Fibroblast of the aortic adventitia (primary cell): Measurements from ENCODE around the gene PDIK1L. TPM values are rescaled to one million over a fixed set of nuclear protein-coding genes. Genes with fewer than 3 reads are reported as not detected.

Source experiments
- DNase-seq: peaks from one replicate; pipeline ENCODE4 v3.0.0-alpha.2; 2010; ENCODE audit warnings: low read depth
- H3K4me3 ChIP-seq: 2 replicates; pipeline ENCODE4 v1.5.1; 2011; ENCODE audit warnings: low read depth, mild to moderate bottlenecking, control low read depth, low read length, moderate library complexity
- CTCF ChIP-seq: IDR thresholded peaks from 2 replicates; pipeline ENCODE4 v1.5.1; 2011; ENCODE audit warnings: mild to moderate bottlenecking, low read length, control low read depth, inconsistent platforms; ENCODE audit not compliant: insufficient read depth
- total RNA-seq: library from RNA; depleted of rRNA; stranded (reverse); fragments of >200 nt; gene quantifications from 2 replicates; pipeline ENCODE4 v1.2.3, GENCODE V29; 2012; ENCODE audit warnings: low replicate concordance

Gene PDIK1L
- total RNA-seq, 1 donor: 10.1 TPM

- DNase-seq: no peak
- no peak overlapping the region for H3K4me3 ChIP-seq
- no peak for TF ChIP-seq CTCF
These were observed 10.5 kb downstream of the PDIK1L start for GRCh38 chr1:26121854-26122773.

GRCh38 chr1:26122988-26123973 lies 11.7 kb downstream of the PDIK1L start:
- peak; percentile 53 for DNase-seq
- no peak overlapping the region for H3K4me3 ChIP-seq

GRCh38 chr1:26124418-26125331 lies 13.1 kb downstream of the PDIK1L start:
- TF ChIP-seq CTCF: no peak
- H3K4me3 ChIP-seq: no peak overlapping the region
- no peak for DNase-seq

More at GRCh38 chr1:26122988-26123973, 11.7 kb downstream of the PDIK1L start:
- no peak for TF ChIP-seq CTCF

DNA sequence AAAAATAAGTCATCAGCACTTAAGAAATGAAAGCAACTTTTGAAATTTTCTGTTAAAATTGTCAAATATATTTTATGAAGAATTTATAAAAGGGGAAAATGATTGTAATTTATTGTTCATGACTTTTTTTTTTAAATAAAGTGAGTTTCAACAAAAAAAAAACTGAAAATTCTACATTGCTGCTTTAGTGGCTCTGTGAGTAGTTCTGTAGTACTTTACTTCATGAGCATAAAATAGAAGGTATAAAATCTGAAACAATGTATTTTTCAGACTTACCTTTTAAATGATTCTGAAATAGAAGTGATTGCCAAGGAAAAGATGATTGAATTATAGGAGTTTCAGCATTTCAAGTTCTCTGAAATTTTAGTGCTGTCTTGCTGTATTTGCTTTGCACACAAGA lies 13.8 kb downstream of the PDIK1L start:
- no peak for TF ChIP-seq CTCF
- no peak for DNase-seq
- no peak overlapping the region for H3K4me3 ChIP-seq

GRCh38 chr1:26125946-26126320 lies 14.3 kb downstream of the PDIK1L start:
- no peak overlapping the region for H3K4me3 ChIP-seq
- no peak for TF ChIP-seq CTCF

More at GRCh38 chr1:26125946-26126320, 14.3 kb downstream of the PDIK1L start:
- DNase-seq: no peak
